OCI-LY3 (cell line): ENCODE data around the gene THBS2.

ENCODE experiments used
- H2AFZ ChIP-seq: fragments of 200-600, 300-600 bp; shearing (Covaris generic); 2 replicates; pipeline ENCODE4 v1.6.0; 2014; ENCODE audit warnings: antibody characterized with exemption, low read depth, low read length
- H3K27ac ChIP-seq: fragments of 200-600, 300-600 bp; sonication (generic); 2 replicates; pipeline ENCODE4 v1.5.1; 2014; ENCODE audit warnings: mild to moderate bottlenecking, low read length, moderate library complexity, mixed read lengths
- H3K27me3 ChIP-seq: fragments of 200-600, 300-600 bp; sonication (generic); 2 replicates; pipeline ENCODE4 v1.6.1; 2014; ENCODE audit warnings: low read depth, low read length, mixed read lengths
- H3K36me3 ChIP-seq: fragments of 200-600, 300-600 bp; sonication (generic); replicated peaks from 2 replicates; pipeline ENCODE3; 2014; ENCODE audit warnings: low read depth, low read length, mixed read lengths
- H3K4me1 ChIP-seq: fragments of 300-600, 200-600 bp; sonication (generic); 2 replicates; pipeline ENCODE4 v1.6.1; 2014; ENCODE audit warnings: low read length, mixed read lengths
- H3K4me2 ChIP-seq: fragments of 200-600, 300-600 bp; sonication (generic); 2 replicates; pipeline ENCODE4 v1.6.1; 2014; ENCODE audit warnings: low read length, mixed read lengths
- H3K4me3 ChIP-seq: fragments of 300-600, 200-600 bp; sonication (generic); 2 replicates; pipeline ENCODE4 v1.5.1; 2014; ENCODE audit warnings: antibody characterized with exemption, mild to moderate bottlenecking, low read length, moderate library complexity
- H3K79me2 ChIP-seq: fragments of 300-600, 200-600 bp; shearing (Covaris generic); 2 replicates; pipeline ENCODE4 v1.6.1; 2014; ENCODE audit warnings: mild to moderate bottlenecking, low read length, mixed read lengths
- H3K9ac ChIP-seq: fragments of 300-600, 200-600 bp; shearing (Covaris generic); 2 replicates; pipeline ENCODE4 v1.6.0; 2014; ENCODE audit warnings: mild to moderate bottlenecking, low read length, moderate library complexity
- H3K9me3 ChIP-seq: fragments of 200-600, 300-600 bp; shearing (Covaris generic); 2 replicates; pipeline ENCODE4 v1.6.1; 2014; ENCODE audit warnings: low read length, mixed read lengths; ENCODE audit not compliant: insufficient read depth
- H4K20me1 ChIP-seq: fragments of 200-600, 300-600 bp; sonication (generic); 2 replicates; pipeline ENCODE4 v1.6.1; 2016; ENCODE audit warnings: low read length, mixed read lengths; ENCODE audit not compliant: insufficient read depth
- EZH2phosphoT487 ChIP-seq: fragments of 200-600 bp; shearing (Covaris generic); IDR thresholded peaks from 2 replicates; pipeline ENCODE4 v1.6.1; 2018; ENCODE audit warnings: antibody characterized with exemption, mixed run types, low read depth
- TF ChIP-seq, protein P1 (sequence below): fragments of 200-600, 300-600 bp; sonication (generic); IDR thresholded peaks from 2 replicates; pipeline ENCODE4 v1.5.1; 2014; ENCODE audit warnings: antibody characterized with exemption, low read length, low read depth

THBS2 gene

DNA sequence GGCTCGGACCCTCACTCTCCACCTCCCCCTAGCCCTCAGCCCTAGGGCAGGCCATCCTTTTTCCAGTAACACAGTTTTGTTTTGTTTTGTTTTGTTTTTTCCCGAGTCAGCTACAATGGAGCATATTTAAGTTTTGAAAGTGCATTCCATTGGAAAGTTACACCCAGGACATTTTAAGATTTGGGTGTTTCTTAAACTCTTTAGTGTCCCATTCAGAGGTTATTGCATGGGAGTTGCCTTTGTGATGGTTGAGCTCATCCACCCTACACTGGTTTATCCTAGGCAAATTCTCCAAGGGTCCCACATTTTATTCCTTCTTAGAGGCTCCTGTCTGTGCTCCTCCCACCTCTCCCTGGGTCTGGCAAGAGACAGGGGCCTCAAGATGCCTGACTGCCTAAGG lies 58.9 kb downstream of the THBS2 start:
- Histone ChIP-seq H3K9ac (no peak overlapping the region), H3K27me3 (no peaks in the 10 kb centered on the region), H4K20me1 (no peaks in the 10 kb centered on the region), H3K4me2 (no peak overlapping the region), H3K4me3 (no peak overlapping the region), H3K4me1 (no peaks in the 10 kb centered on the region), H3K27ac (no peak overlapping the region), H3K79me2 (no peaks in the 10 kb centered on the region), H2AFZ (no peak overlapping the region), H3K36me3 (no peaks in the 10 kb centered on the region), H3K9me3 (no peaks in the 10 kb centered on the region)
- no peak for TF ChIP-seq EZH2phosphoT487
- TF ChIP-seq, protein P1, sequence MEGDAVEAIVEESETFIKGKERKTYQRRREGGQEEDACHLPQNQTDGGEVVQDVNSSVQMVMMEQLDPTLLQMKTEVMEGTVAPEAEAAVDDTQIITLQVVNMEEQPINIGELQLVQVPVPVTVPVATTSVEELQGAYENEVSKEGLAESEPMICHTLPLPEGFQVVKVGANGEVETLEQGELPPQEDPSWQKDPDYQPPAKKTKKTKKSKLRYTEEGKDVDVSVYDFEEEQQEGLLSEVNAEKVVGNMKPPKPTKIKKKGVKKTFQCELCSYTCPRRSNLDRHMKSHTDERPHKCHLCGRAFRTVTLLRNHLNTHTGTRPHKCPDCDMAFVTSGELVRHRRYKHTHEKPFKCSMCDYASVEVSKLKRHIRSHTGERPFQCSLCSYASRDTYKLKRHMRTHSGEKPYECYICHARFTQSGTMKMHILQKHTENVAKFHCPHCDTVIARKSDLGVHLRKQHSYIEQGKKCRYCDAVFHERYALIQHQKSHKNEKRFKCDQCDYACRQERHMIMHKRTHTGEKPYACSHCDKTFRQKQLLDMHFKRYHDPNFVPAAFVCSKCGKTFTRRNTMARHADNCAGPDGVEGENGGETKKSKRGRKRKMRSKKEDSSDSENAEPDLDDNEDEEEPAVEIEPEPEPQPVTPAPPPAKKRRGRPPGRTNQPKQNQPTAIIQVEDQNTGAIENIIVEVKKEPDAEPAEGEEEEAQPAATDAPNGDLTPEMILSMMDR: no peak

DNA sequence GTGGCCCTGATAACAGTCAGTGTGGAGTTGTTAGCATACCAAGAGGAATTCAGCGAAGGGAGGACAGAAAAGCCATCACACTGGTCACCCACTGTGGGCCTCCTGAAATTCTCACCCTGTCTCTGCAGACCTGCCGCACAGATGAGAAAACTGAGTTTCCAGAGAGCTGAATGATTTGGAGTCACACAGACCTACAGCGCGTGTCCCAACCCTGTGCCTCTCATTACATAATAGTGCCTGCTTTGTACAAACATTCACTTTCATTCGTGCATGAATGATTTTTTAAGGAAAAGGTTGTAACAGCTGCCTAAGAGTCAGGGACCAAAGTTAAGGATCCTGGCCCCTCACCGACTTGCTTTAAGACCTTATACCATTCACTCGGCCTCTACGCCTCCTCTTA lies 62.7 kb downstream of the THBS2 start:
- TF ChIP-seq, protein P1: no peak
- no peak for TF ChIP-seq EZH2phosphoT487
- H3K4me1 ChIP-seq: peaks cover 22% of the 10 kb centered on the region
- no peak overlapping the region for H3K27ac ChIP-seq
- H3K9me3 ChIP-seq: no peaks in the 10 kb centered on the region
- H3K9ac ChIP-seq: no peak overlapping the region
- H3K4me2 ChIP-seq: no peak overlapping the region
- no peaks in the 10 kb centered on the region for H3K79me2 ChIP-seq
- no peaks in the 10 kb centered on the region for H3K36me3 ChIP-seq
- no peaks in the 10 kb centered on the region for H4K20me1 ChIP-seq
- no peak overlapping the region for H2AFZ ChIP-seq
- H3K4me3 ChIP-seq: no peak overlapping the region
- no peaks in the 10 kb centered on the region for H3K27me3 ChIP-seq

DNA sequence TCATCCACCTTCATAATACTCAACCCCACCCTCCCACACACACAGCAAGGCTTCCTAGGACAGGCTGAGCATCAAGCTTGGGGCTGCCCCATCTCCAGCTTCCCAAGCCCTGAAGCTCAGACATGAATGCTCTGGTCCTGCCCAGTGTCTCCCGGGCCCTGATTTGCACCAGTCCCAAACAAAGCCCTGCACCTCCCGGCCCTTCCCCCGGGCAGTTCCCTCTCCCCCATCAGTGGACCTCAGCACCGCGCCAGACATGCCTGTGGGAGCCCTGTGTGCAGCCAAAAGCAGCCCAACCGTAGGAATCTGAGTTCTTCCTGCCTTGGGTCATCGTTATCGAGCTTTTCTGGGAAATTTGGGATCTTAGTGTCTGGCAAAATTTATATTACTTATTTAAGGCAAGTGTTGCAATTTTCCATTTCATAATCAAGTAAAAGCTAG lies 63.5 kb downstream of the THBS2 start:
- no peak overlapping the region for H3K9ac ChIP-seq
- H3K27ac ChIP-seq: no peak overlapping the region
- H3K79me2 ChIP-seq: no peaks in the 10 kb centered on the region
- no peaks in the 10 kb centered on the region for H3K36me3 ChIP-seq
- H3K4me1 ChIP-seq: peaks cover 22% of the 10 kb centered on the region
- H4K20me1 ChIP-seq: no peaks in the 10 kb centered on the region
- no peaks in the 10 kb centered on the region for H3K9me3 ChIP-seq
- H3K27me3 ChIP-seq: no peaks in the 10 kb centered on the region
- no peak overlapping the region for H3K4me3 ChIP-seq
- TF ChIP-seq, protein P1: no peak
- TF ChIP-seq EZH2phosphoT487: no peak
- H3K4me2 ChIP-seq: no peak overlapping the region
- H2AFZ ChIP-seq: no peak overlapping the region

DNA sequence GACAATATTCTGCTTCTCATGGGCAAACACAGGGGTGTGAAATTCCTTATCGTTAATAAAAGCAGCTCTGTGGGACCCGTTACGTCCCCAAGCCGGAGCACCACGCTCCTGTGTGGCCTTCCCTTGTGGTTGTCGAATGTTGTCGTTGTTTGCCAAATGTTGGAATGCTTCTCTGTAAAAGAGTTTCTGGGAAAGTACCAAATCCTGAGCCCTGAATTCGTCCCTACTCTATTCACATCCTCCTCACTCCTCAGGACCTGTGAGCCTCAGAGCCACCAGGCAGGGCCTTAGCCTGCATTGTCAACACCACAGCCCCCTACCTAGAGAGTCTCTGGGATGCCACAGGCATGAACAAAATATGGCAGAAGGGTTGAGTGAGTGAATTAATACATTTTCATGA lies 64.0 kb downstream of the THBS2 start:
- Histone ChIP-seq H3K9ac (no peak overlapping the region), H2AFZ (no peak overlapping the region), H3K9me3 (no peaks in the 10 kb centered on the region), H3K36me3 (no peaks in the 10 kb centered on the region), H3K4me1 (peaks cover 22% of the 10 kb centered on the region), H4K20me1 (no peaks in the 10 kb centered on the region), H3K79me2 (no peaks in the 10 kb centered on the region), H3K4me3 (no peak overlapping the region), H3K4me2 (no peak overlapping the region), H3K27me3 (no peaks in the 10 kb centered on the region), H3K27ac (no peak overlapping the region)
- TF ChIP-seq EZH2phosphoT487: no peak
- TF ChIP-seq, protein P1: no peak
